ENCODE data around the gene COX7A2.

The COX7A2 gene

DNA sequence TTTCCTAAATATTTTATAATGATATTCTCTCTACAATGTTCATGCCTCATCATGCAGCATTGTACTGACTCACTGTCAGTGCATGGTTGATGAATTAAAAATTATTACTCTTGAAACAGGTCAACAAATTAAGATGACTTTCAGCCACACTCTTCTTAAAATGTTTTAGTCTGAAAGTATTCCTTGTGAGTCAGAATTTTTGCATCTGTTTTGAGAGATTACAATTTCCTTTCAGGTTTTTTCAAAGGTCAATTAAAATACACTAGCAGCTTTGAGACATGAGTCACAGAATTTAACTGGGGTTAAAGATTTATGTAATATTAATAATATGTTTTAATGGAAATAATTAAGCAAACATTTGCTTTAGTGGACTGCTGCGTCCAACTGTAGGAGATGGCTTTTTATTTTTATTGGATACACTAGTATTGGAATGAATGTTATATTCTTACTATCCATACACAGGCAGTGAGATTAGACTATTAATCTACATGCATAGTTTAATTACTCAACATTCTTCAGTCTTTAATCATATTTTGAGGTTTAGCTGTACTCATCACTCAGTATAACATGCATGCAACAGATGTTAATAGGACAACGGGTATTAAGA, 47.4 kb downstream of the COX7A2 start:
- DNase-seq = no peak

DNA sequence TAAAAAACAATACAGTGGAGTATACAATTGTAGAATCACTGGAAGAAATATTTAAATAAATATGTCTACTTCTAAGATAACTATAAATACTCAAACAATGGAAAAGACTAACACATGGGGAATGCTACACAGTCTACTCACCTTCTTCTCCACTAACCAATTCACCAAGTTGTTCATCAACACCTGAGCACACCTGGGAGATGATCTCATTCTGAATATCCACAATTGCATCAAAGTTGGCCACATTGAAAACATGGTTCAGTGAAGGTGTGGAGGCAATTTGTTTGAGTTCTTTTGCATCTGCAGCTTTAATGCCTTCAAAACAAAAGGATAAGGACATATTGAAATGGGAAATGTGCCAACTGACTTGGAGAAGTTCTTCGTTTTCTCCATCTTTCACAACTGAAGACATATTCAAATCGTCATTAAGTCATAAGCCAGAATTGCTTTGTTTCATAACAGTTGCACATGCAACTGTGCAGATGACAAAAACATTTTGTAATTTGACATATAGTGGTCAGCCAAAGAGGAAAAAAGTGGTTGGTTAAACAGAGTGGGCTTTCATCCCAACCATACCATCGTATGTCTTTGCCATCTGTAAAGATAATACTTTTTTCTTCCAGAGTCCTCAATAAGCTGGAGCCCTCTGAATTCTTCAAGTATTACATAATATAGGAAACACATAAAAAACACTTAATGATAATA, 55.2 kb downstream of the COX7A2 start:
- DNase-seq = no peak

Data from NCI-H1694 treated with DMSO at 0.1 percent for 48 hours (cell line).